ENCODE data around the gene CARD9. TPM values are rescaled to one million over a fixed set of nuclear protein-coding genes. Genes with fewer than 3 reads are reported as not detected.
A peak's percentile ranks its signal among the peaks of the same experiment; 100 is the strongest.

Gene CARD9
- total RNA-seq, 3 donors from 2014 or later (not counting 1 experiment from before 2014, with no cell fraction given), result 1.6 to 4.2 (median 4.0) TPM

DNA sequence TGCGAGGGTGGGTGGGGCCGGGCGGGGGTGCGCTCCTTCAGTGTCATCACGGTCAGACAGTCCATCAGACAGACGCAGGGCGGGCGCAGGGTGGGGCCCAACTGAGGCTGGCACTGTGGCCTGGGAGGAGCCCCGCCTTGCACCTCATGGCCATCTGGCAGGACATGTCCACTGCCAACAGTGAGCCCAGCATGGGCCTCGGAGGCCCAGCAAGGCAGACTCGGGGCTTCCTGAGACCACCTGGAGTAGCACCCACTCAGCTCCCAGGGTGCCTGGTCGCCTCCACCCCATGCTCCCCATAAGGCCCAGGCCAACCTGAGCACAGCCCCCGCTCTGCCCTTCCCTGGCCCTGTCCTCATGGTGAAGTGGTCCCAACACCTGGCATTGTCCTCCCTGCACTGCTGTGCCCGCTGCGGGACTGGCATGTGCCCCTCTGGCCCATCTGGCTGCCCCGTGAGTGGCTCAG lies 54.7 kb downstream of the CARD9 start:
- no peak for ATAC-seq
- Mint-ChIP-seq H3K4me3 (no peak overlapping the region), H3K4me1 (peaks cover 33 to 35% of the 10 kb centered on the region in 2 donors), H3K27ac (no peak overlapping the region), H3K36me3 (no peaks in the 10 kb centered on the region), H3K9me3 (peaks cover 4 to 8% of the 10 kb centered on the region in 2 donors), H3K27me3 (ENCODE audit: low read depth in 2 of 2) (peaks cover 0 to 8% of the 10 kb centered on the region in 2 donors)
- H3K27ac ChIP-seq (ENCODE audit: low read length), result no peak overlapping the region
- WGBS (ENCODE audit: insufficient coverage), result 75% methylated on average over 16 of the region's 16 CpGs
- no peak for DNase-seq
- intact Hi-C loops (cut with micrococcal nuclease), result loop anchor here (10.0 kb wide), 3 partner anchors 46 to 1396 kb away; partner anchors contain the start of genes DNLZ and SNAPC4
- H3K4me3 ChIP-seq (ENCODE audit: low read length), result no peak overlapping the region
- H3K4me1 ChIP-seq (ENCODE audit: control insufficient read depth, insufficient read depth, low read length), result peaks cover 34% of the 10 kb centered on the region
- no peaks in the 10 kb centered on the region for H3K36me3 ChIP-seq (ENCODE audit: control insufficient read depth, insufficient read depth, low read length)
- peaks cover 29% of the 10 kb centered on the region for H3K9me3 ChIP-seq (ENCODE audit: control insufficient read depth, insufficient read depth, low read length)
- TF ChIP-seq, protein P1, sequence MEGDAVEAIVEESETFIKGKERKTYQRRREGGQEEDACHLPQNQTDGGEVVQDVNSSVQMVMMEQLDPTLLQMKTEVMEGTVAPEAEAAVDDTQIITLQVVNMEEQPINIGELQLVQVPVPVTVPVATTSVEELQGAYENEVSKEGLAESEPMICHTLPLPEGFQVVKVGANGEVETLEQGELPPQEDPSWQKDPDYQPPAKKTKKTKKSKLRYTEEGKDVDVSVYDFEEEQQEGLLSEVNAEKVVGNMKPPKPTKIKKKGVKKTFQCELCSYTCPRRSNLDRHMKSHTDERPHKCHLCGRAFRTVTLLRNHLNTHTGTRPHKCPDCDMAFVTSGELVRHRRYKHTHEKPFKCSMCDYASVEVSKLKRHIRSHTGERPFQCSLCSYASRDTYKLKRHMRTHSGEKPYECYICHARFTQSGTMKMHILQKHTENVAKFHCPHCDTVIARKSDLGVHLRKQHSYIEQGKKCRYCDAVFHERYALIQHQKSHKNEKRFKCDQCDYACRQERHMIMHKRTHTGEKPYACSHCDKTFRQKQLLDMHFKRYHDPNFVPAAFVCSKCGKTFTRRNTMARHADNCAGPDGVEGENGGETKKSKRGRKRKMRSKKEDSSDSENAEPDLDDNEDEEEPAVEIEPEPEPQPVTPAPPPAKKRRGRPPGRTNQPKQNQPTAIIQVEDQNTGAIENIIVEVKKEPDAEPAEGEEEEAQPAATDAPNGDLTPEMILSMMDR (IDR thresholded peaks at IDR 0.05), result no peak
- no peaks in the 10 kb centered on the region for H3K27me3 ChIP-seq (ENCODE audit: control insufficient read depth, insufficient read depth, low read length)

GRCh38 chr9:136318111-136318775 lies 55.2 kb downstream of the CARD9 start:
- peaks cover 33 to 35% of the 10 kb centered on the region in 2 donors for H3K4me1 Mint-ChIP-seq
- DNase-seq, result no peak
- intact Hi-C loops (cut with micrococcal nuclease), result loop anchor here (10.0 kb wide), 3 partner anchors 47 to 1397 kb away; partner anchors contain the start of genes DNLZ and SNAPC4
- peaks cover 0 to 8% of the 10 kb centered on the region in 2 donors for H3K27me3 Mint-ChIP-seq (ENCODE audit: low read depth in 2 of 2)
- TF ChIP-seq, protein P1 (IDR thresholded peaks at IDR 0.05), result no peak
- no peak overlapping the region for H3K4me3 ChIP-seq (ENCODE audit: low read length)
- no peak overlapping the region for H3K27ac ChIP-seq (ENCODE audit: low read length)
- H3K4me1 ChIP-seq (ENCODE audit: control insufficient read depth, insufficient read depth, low read length), result peaks cover 34% of the 10 kb centered on the region
- no peak overlapping the region for H3K4me3 Mint-ChIP-seq
- WGBS (ENCODE audit: insufficient coverage), result 57% methylated on average over 21 of the region's 21 CpGs
- no peak for ATAC-seq
- H3K9me3 Mint-ChIP-seq, result peaks cover 4 to 8% of the 10 kb centered on the region in 2 donors
- no peak overlapping the region for H3K27ac Mint-ChIP-seq
- no peaks in the 10 kb centered on the region for H3K36me3 Mint-ChIP-seq
- no peaks in the 10 kb centered on the region for H3K36me3 ChIP-seq (ENCODE audit: control insufficient read depth, insufficient read depth, low read length)
- H3K9me3 ChIP-seq (ENCODE audit: control insufficient read depth, insufficient read depth, low read length), result peaks cover 29% of the 10 kb centered on the region
- no peaks in the 10 kb centered on the region for H3K27me3 ChIP-seq (ENCODE audit: control insufficient read depth, insufficient read depth, low read length)

GRCh38 chr9:136317695-136318094 lies 55.8 kb downstream of the CARD9 start:
- Histone ChIP-seq H3K4me1 (ENCODE audit: control insufficient read depth, insufficient read depth, low read length) (peaks cover 34% of the 10 kb centered on the region), H3K4me3 (ENCODE audit: low read length) (no peak overlapping the region), H3K9me3 (ENCODE audit: control insufficient read depth, insufficient read depth, low read length) (peaks cover 29% of the 10 kb centered on the region), H3K36me3 (ENCODE audit: control insufficient read depth, insufficient read depth, low read length) (no peaks in the 10 kb centered on the region), H3K27ac (ENCODE audit: low read length) (peak overlapping the region; percentile 83), H3K27me3 (ENCODE audit: control insufficient read depth, insufficient read depth, low read length) (no peaks in the 10 kb centered on the region)
- ATAC-seq (no peak), DNase-seq (no peak)
- Mint-ChIP-seq H3K4me3 (no peak overlapping the region), H3K9me3 (peaks cover 4 to 8% of the 10 kb centered on the region in 2 donors), H3K4me1 (peaks cover 33 to 35% of the 10 kb centered on the region in 2 donors), H3K27me3 (ENCODE audit: low read depth in 2 of 2) (peaks cover 0 to 8% of the 10 kb centered on the region in 2 donors), H3K27ac (no peak overlapping the region), H3K36me3 (no peaks in the 10 kb centered on the region)
- TF ChIP-seq, protein P1 (IDR thresholded peaks at IDR 0.05), result no peak
- intact Hi-C loops (cut with micrococcal nuclease), result loop anchor here (10.0 kb wide), 3 partner anchors 47 to 1397 kb away; partner anchors contain the start of genes DNLZ and SNAPC4
- 76% methylated on average over 16 of the region's 16 CpGs for WGBS (ENCODE audit: insufficient coverage)
